Peyer's patch (tissue), 4 donors: Measurements from ENCODE around the gene DISP3.

Experiments
- POLR2A ChIP-seq, 2 donors: fragments of 450-650 bp; IDR thresholded peaks; one replicate each; pipeline ENCODE4 v1.5.1; 2017; ENCODE audit warnings: antibody characterized with exemption in 2 of 2, mild to moderate bottlenecking in 2 of 2, moderate library complexity in 2 of 2
- TF ChIP-seq, protein P1 (sequence below), 6 experiments: fragments of 450-650 bp in 4 of 6; fragments of 200-600 bp in 2 of 6; sonication (generic) in 1 of 6; IDR thresholded peaks; one replicate each; pipeline ENCODE4 v1.5.1; 2017 to 2019; ENCODE audit warnings: antibody characterized with exemption in 6 of 6, mild to moderate bottlenecking in 3 of 6, moderate library complexity in 1 of 6

DNA sequence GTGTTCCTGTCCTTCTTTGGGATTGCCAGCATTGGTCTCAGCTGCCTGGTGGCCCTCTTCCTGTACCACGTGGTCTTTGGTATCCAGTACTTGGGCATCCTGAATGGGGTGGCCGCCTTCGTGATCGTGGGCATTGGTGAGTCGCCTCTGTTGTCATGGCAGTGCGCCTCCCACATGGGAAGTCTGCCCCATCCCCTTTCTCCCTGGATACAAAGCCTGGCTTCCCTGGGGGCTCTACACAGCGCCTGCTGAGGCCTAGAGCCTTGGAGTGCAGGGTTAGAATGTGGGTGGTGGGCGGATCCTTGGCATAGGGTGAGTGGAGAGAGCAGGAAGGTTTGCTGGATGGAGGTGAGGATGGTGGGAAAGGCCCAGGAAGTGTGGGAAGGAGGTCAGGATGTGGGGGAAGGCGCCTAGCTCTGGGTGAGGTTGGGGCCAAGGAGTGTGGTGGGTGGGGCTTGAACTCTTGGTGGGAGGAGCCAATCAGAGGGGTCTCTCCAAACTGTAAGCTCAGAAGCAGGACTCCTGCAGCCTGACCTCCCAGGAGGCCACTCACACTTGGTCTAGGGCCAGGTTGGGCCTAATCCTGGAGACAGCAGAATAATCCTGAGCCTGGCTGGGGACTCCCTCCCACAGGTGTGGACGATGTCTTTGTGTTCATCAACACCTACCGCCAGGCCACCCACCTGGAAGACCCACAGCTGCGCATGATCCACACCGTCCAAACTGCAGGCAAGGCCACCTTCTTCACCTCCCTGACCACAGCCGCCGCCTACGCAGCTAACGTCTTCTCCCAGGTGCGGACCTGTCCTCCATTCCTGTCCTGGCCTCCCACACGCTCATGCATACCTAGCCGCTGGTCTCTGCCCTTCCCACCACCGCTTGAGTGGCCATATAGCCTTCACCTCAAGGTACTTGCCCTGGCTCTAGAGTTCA, 36.7 kb downstream of the DISP3 start:
- TF ChIP-seq, protein P1, sequence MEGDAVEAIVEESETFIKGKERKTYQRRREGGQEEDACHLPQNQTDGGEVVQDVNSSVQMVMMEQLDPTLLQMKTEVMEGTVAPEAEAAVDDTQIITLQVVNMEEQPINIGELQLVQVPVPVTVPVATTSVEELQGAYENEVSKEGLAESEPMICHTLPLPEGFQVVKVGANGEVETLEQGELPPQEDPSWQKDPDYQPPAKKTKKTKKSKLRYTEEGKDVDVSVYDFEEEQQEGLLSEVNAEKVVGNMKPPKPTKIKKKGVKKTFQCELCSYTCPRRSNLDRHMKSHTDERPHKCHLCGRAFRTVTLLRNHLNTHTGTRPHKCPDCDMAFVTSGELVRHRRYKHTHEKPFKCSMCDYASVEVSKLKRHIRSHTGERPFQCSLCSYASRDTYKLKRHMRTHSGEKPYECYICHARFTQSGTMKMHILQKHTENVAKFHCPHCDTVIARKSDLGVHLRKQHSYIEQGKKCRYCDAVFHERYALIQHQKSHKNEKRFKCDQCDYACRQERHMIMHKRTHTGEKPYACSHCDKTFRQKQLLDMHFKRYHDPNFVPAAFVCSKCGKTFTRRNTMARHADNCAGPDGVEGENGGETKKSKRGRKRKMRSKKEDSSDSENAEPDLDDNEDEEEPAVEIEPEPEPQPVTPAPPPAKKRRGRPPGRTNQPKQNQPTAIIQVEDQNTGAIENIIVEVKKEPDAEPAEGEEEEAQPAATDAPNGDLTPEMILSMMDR (IDR thresholded peaks at IDR 0.05), result no peak
- no peak for TF ChIP-seq POLR2A (IDR thresholded peaks at IDR 0.05)
